H1 (cell line): ENCODE data around the gene PRF1. TPM values are rescaled to one million over a fixed set of nuclear protein-coding genes. Genes with fewer than 3 reads are reported as not detected.

Experiments used
- CTCF ChIA-PET: fragments of 300-600 bp; sonication (Branson Sonifier 250); formaldehyde crosslinking; loops from one replicate; lab custom pipeline; 2021; ENCODE audit not compliant: partially characterized antibody; lab: Charles Lee
- POLR2A ChIA-PET: fragments of 300-600 bp; sonication (Branson Sonifier 250); formaldehyde crosslinking; loops from one replicate; lab custom pipeline; 2021; ENCODE audit warnings: inconsistent platforms; ENCODE audit not compliant: partially characterized antibody; lab: Charles Lee
- DNase-seq, 2 experiments: peaks; one replicate each; pipeline versions ENCODE4 v3.0.0 to v3.0.0-alpha.2; 2010 to 2022; ENCODE audit warnings: low spot score in 2 of 2, low read depth in 1 of 2, mixed read lengths in 1 of 2
- FAIRE-seq: peaks from 2 replicates; lab custom pipeline; 2011; peaks lifted over from hg19 to GRCh38; lab: Jason Lieb, UNC
- H2AFZ ChIP-seq: 2 replicates; pipeline ENCODE4 v1.8.1; 2012; ENCODE audit warnings: low read length, inconsistent platforms
- H2AK5ac ChIP-seq: 2 replicates; pipeline ENCODE4 v1.6.1; 2013; ENCODE audit warnings: low read depth, low read length
- H2BK120ac ChIP-seq: replicated peaks from 2 replicates; pipeline ENCODE3; 2013; ENCODE audit warnings: low read depth, low read length, inconsistent platforms
- H2BK12ac ChIP-seq: 2 replicates; pipeline ENCODE4 v1.6.1; 2013; ENCODE audit warnings: low read depth, low read length
- H2BK15ac ChIP-seq: 2 replicates; pipeline ENCODE4 v1.6.1; 2013; ENCODE audit warnings: low read length
- H2BK20ac ChIP-seq: 2 replicates; pipeline ENCODE4 v1.6.1; 2013; ENCODE audit warnings: low read length
- H2BK5ac ChIP-seq: 2 replicates; pipeline ENCODE4 v1.6.1; 2013; ENCODE audit warnings: low read depth, low read length
- H3K14ac ChIP-seq: 2 replicates; pipeline ENCODE4 v1.6.1; 2013; ENCODE audit warnings: inconsistent platforms; ENCODE audit not compliant: insufficient read length
- H3K18ac ChIP-seq: 2 replicates; pipeline ENCODE4 v1.6.1; 2013; ENCODE audit warnings: low read length; ENCODE audit errors: extremely low read depth
- H3K23ac ChIP-seq: 2 replicates; pipeline ENCODE4 v1.6.1; 2013; ENCODE audit warnings: inconsistent platforms; ENCODE audit not compliant: insufficient read length
- H3K23me2 ChIP-seq: 2 replicates; pipeline ENCODE4 v1.6.1; 2013; ENCODE audit warnings: low read depth, low read length
- H3K27ac ChIP-seq: 2 replicates; pipeline ENCODE4 v1.6.1; 2011; ENCODE audit warnings: low read depth, low read length, inconsistent platforms
- H3K27me3 ChIP-seq, 4 experiments: replicated peaks in 1 of 4; 1 replicate in 1 of 4; 2 replicates in 3 of 4; pipeline versions ENCODE4 v1.6.1 to v1.8.1; 2011 to 2013; ENCODE audit warnings: low read length in 3 of 4, mild to moderate bottlenecking in 3 of 4, inconsistent platforms in 2 of 4, mixed read lengths in 2 of 4, moderate library complexity in 1 of 4; ENCODE audit not compliant: control insufficient read depth in 3 of 4, insufficient read depth in 3 of 4; ENCODE audit errors: extremely low read depth in 1 of 4
- H3K36me3 ChIP-seq, 4 experiments: 2 replicates each; pipeline versions ENCODE4 v1.6.1 to v1.8.1; 2011 to 2013; ENCODE audit warnings: mild to moderate bottlenecking in 4 of 4, low read length in 3 of 4, moderate library complexity in 2 of 4, control low read depth in 1 of 4, inconsistent platforms in 1 of 4; ENCODE audit not compliant: insufficient read depth in 4 of 4, control insufficient read depth in 2 of 4
- H3K4ac ChIP-seq: replicated peaks from 2 replicates; pipeline ENCODE3; 2013; ENCODE audit warnings: low read length, low read depth, mixed read lengths, inconsistent platforms; ENCODE audit not compliant: insufficient read length
- H3K4me1 ChIP-seq, 4 experiments: replicated peaks in 1 of 4; 1 replicate in 1 of 4; 2 replicates in 3 of 4; pipeline versions ENCODE4 v1.6.1 to v1.8.1; 2011 to 2013; ENCODE audit warnings: low read length in 3 of 4, inconsistent platforms in 2 of 4, mixed read lengths in 1 of 4; ENCODE audit not compliant: insufficient read depth in 4 of 4, control insufficient read depth in 3 of 4
- H3K4me2 ChIP-seq, 2 experiments: 2 replicates each; pipeline versions ENCODE4 v1.6.1 to v1.8.1; 2011 to 2013; ENCODE audit warnings: low read depth in 2 of 2, low read length in 2 of 2, control low read depth in 1 of 2, inconsistent platforms in 1 of 2, mild to moderate bottlenecking in 1 of 2; ENCODE audit not compliant: insufficient read depth in 1 of 2
- H3K4me3 ChIP-seq, 4 experiments: fragments of 200-600, 300-600 bp in 1 of 4; sonication (generic), shearing (Covaris generic), sonication (Bioruptor Twin) in 1 of 4; 2 replicates each; pipeline versions ENCODE4 v1.5.1 to v1.8.1; 2011 to 2016; ENCODE audit warnings: low read length in 4 of 4, low read depth in 3 of 4, control low read depth in 2 of 4, inconsistent platforms in 2 of 4, mild to moderate bottlenecking in 2 of 4, mixed read lengths in 1 of 4, moderate library complexity in 1 of 4; ENCODE audit not compliant: insufficient read depth in 2 of 4; ENCODE audit errors: extremely low read depth in 1 of 4
- H3K56ac ChIP-seq: replicated peaks from 2 replicates; pipeline ENCODE3; 2013; ENCODE audit warnings: low read depth, mild to moderate bottlenecking, mixed read lengths, low read length, inconsistent platforms; ENCODE audit not compliant: insufficient read length
- H3K79me1 ChIP-seq: 2 replicates; pipeline ENCODE4 v1.6.1; 2013; ENCODE audit warnings: low read depth, low read length, control low read depth
- H3K79me2 ChIP-seq, 2 experiments: 2 replicates each; pipeline versions ENCODE4 v1.6.1 to v1.8.1; 2012 to 2013; ENCODE audit warnings: low read length in 2 of 2, mild to moderate bottlenecking in 2 of 2, inconsistent platforms in 1 of 2; ENCODE audit not compliant: insufficient read depth in 2 of 2, control insufficient read depth in 1 of 2
- H3K9ac ChIP-seq, 4 experiments: replicated peaks in 1 of 4; 1 replicate in 1 of 4; 2 replicates in 3 of 4; pipeline versions ENCODE4 v1.6.1 to v1.8.1; 2011 to 2013; ENCODE audit warnings: low read depth in 3 of 4, low read length in 3 of 4, control low read depth in 2 of 4, mild to moderate bottlenecking in 2 of 4, moderate library complexity in 2 of 4, inconsistent platforms in 1 of 4; ENCODE audit errors: extremely low read depth in 1 of 4
- H3K9me3 ChIP-seq, 2 experiments: 2 replicates each; pipeline versions ENCODE4 v1.6.1 to v1.8.1; 2012 to 2013; ENCODE audit warnings: mild to moderate bottlenecking in 2 of 2, moderate library complexity in 2 of 2, control low read depth in 1 of 2, inconsistent platforms in 1 of 2, low read depth in 1 of 2, low read length in 1 of 2, mixed read lengths in 1 of 2; ENCODE audit not compliant: insufficient read depth in 2 of 2
- H4K20me1 ChIP-seq, 2 experiments: replicated peaks in 1 of 2; 2 replicates each; pipeline versions ENCODE3 to v1.8.1; 2011 to 2013; ENCODE audit warnings: inconsistent platforms in 2 of 2, low read length in 2 of 2, mild to moderate bottlenecking in 1 of 2; ENCODE audit not compliant: insufficient read depth in 2 of 2, control insufficient read depth in 1 of 2
- H4K5ac ChIP-seq: 2 replicates; pipeline ENCODE4 v1.6.1; 2013; ENCODE audit warnings: low read length, low read depth, mixed read lengths, inconsistent platforms; ENCODE audit not compliant: insufficient read length
- H4K8ac ChIP-seq: 2 replicates; pipeline ENCODE4 v1.8.0; 2013; ENCODE audit warnings: mild to moderate bottlenecking, moderate library complexity, low read length, inconsistent platforms; ENCODE audit not compliant: insufficient read depth; ENCODE audit errors: extremely low read depth
- H4K91ac ChIP-seq: replicated peaks from 2 replicates; pipeline ENCODE3; 2013; ENCODE audit warnings: low read length, mixed read lengths, inconsistent platforms; ENCODE audit not compliant: insufficient read length
- BACH1 ChIP-seq: IDR thresholded peaks from 2 replicates; pipeline ENCODE4 v1.6.1; 2012; ENCODE audit warnings: low read length, improper control_type of control experiment
- BCL11A ChIP-seq, 2 experiments: IDR thresholded peaks; one replicate each; pipeline ENCODE4 v1.6.1; 2011; ENCODE audit warnings: low read depth in 2 of 2, low read length in 2 of 2, mild to moderate bottlenecking in 2 of 2
- JUN ChIP-seq: IDR thresholded peaks from 2 replicates; pipeline ENCODE4 v1.6.1; 2011; ENCODE audit warnings: low read depth, mild to moderate bottlenecking, improper control_type of control experiment, low read length
- JUND ChIP-seq: IDR thresholded peaks from 2 replicates; pipeline ENCODE4 v1.6.1; 2011; ENCODE audit warnings: mild to moderate bottlenecking, improper control_type of control experiment, low read length
- POLR2A ChIP-seq, 2 experiments: IDR thresholded peaks; 1 replicate in 1 of 2; 2 replicates in 1 of 2; pipeline ENCODE4 v1.6.1; 2011; ENCODE audit warnings: low read depth in 2 of 2, low read length in 2 of 2, mild to moderate bottlenecking in 2 of 2; ENCODE audit errors: control extremely low read depth in 1 of 2
- RAD21 ChIP-seq, 2 experiments: IDR thresholded peaks in 1 of 2; conservative IDR thresholded peaks in 1 of 2; 2 replicates each; pipeline ENCODE4 v1.6.1; 2011; ENCODE audit warnings: low read depth in 2 of 2, low read length in 2 of 2, improper control_type of control experiment in 1 of 2, inconsistent platforms in 1 of 2, mild to moderate bottlenecking in 1 of 2, moderate library complexity in 1 of 2
- TAF7 ChIP-seq: optimal IDR thresholded peaks from 2 replicates; pipeline ENCODE3; 2011; ENCODE audit warnings: low read depth, mild to moderate bottlenecking, inconsistent platforms, low read length, moderate library complexity, borderline replicate concordance
- TEAD4 ChIP-seq: IDR thresholded peaks from 2 replicates; pipeline ENCODE4 v1.6.1; 2012; ENCODE audit warnings: low read depth, low read length, inconsistent platforms, mixed read lengths
- WGBS, 2 experiments: shearing (Covaris generic) in 1 of 2; methylation state at CpG; one replicate each; pipeline versions ENCODE4 v1.1.6 to v1.1.7; 2013 to 2015; ENCODE audit warnings: low lambda C conversion rate in 2 of 2, mixed read lengths in 2 of 2, inconsistent platforms in 1 of 2, low coverage in 1 of 2, missing lambda C conversion rate in 1 of 2; ENCODE audit not compliant: insufficient replicate concordance in 2 of 2, insufficient coverage in 1 of 2, insufficient read length in 1 of 2; ENCODE audit errors: extremely low coverage in 1 of 2, missing lambda C conversion rate in 1 of 2; 5-methylcytosine and 5-hydroxymethylcytosine counted together
- polyA plus RNA-seq, 7 experiments: library from polyadenylated mRNA; depleted of rRNA in 3 of 7; stranded (reverse) in 5 of 7; unstranded in 2 of 7; fragments of >200 nt in 5 of 7; fragments of 200-250 nt in 2 of 7; gene quantifications; 1 replicate in 5 of 7; 2 replicates in 1 of 7; 4 replicates in 1 of 7; pipeline versions ENCODE4 v1.2.1 to v1.2.3, GENCODE V29; 2011 to 2013; ENCODE audit warnings: missing spikeins in 2 of 7, mixed read lengths in 2 of 7
- total RNA-seq: library from RNA; stranded (reverse); fragmentation: NEBNext Ultra II Directional; extraction: Animal tissue kit (Norgen Biotek cat#: 25700); gene quantifications from 2 replicates; pipeline ENCODE4 v1.2.1, GENCODE V29; 2021

The PRF1 gene
- total and polyA plus RNA-seq, 2 of the 8 experiments (the other 6 are each of a cell fraction or from before 2014, with no cell fraction given) = 0.15 TPM; not detected in 1

GRCh38 chr10:70651661-70652060 lies 49.1 kb upstream of the PRF1 start:
- Histone ChIP-seq H3K27ac (no peak overlapping the region), H2BK15ac (no peak overlapping the region), H4K20me1 (no peaks in the 10 kb centered on the region), H3K9ac (no peak overlapping the region), H2BK5ac (no peak overlapping the region), H3K14ac (no peak overlapping the region), H3K9me3 (peaks cover 46 to 48% of the 10 kb centered on the region in 2 experiments), H3K56ac (no peak overlapping the region), H3K36me3 (peaks cover 0 to 5% (median 0%) of the 10 kb centered on the region in 4 experiments; a peak in 2 of 8 replicates), H3K27me3 (no peaks in the 10 kb centered on the region), H2BK120ac (no peak overlapping the region), H3K4me2 (no peak overlapping the region), H3K4me3 (no peak overlapping the region), H2AFZ (no peak overlapping the region), H3K4ac (no peak overlapping the region), H3K79me1 (no peaks in the 10 kb centered on the region), H2BK12ac (no peak overlapping the region), H3K18ac (no peak overlapping the region), H4K8ac (no peak overlapping the region), H4K91ac (no peak overlapping the region), H4K5ac (no peak overlapping the region), H2BK20ac (no peak overlapping the region), H2AK5ac (no peak overlapping the region), H3K23ac (no peak overlapping the region), H3K79me2 (no peaks in the 10 kb centered on the region)
- CTCF ChIA-PET = interaction anchor here (1.4 to 3.6 kb wide), 2 partner anchors 13 to 18 kb away, joined by 4 to 11 read pairs; no protein-coding TSS in a partner anchor
- FAIRE-seq (no peak), DNase-seq (no peak)
- WGBS, 2 experiments = 86% methylated on average over 5 of the region's 5 CpGs; no CpG with 5 or more reads in 1 of the 2 experiments
- POLR2A ChIA-PET = no interaction called here
- TF ChIP-seq BCL11A (IDR thresholded peaks at IDR 0.05; ENCODE audit: low read depth in 2 of 2, low read length in 2 of 2) (no peak), RAD21 (IDR thresholded peaks at IDR 0.05 in 1 of 2, conservative IDR thresholded peaks at IDR 0.05 in 1 of 2; ENCODE audit: low read depth in 2 of 2, low read length in 2 of 2) (no peak), TAF7 (no peak), JUN (no peak), TEAD4 (no peak), POLR2A (IDR thresholded peaks at IDR 0.05; ENCODE audit: control extremely low read depth in 1 of 2, low read depth in 2 of 2, low read length in 2 of 2) (no peak), JUND (no peak), BACH1 (no peak)
- TF ChIP-seq, all 59 proteins: peak for 0
- no peaks in the 10 kb centered on the region for H3K23me2 ChIP-seq
- no peaks in the 10 kb centered on the region; a peak in 1 of 7 replicates for H3K4me1 ChIP-seq
